A549 treated with RU486 at 1 μM for 4 hours (cell line): ENCODE measurements around the gene PTPRM. TPM values are rescaled to one million over a fixed set of nuclear protein-coding genes. Genes with fewer than 3 reads are reported as not detected.

ENCODE experiments used
- total RNA-seq: library from RNA; stranded (reverse); fragments of 200-300 nt; extraction: Qiagen RNA extraction; gene quantifications from 5 replicates; pipeline ENCODE4 v1.2.3, GENCODE V29; 2022; ENCODE audit warnings: low read depth

Gene PTPRM
- total RNA-seq: 25.4 to 32.4 TPM (median 28.9 TPM) in 5 replicates

DNA sequence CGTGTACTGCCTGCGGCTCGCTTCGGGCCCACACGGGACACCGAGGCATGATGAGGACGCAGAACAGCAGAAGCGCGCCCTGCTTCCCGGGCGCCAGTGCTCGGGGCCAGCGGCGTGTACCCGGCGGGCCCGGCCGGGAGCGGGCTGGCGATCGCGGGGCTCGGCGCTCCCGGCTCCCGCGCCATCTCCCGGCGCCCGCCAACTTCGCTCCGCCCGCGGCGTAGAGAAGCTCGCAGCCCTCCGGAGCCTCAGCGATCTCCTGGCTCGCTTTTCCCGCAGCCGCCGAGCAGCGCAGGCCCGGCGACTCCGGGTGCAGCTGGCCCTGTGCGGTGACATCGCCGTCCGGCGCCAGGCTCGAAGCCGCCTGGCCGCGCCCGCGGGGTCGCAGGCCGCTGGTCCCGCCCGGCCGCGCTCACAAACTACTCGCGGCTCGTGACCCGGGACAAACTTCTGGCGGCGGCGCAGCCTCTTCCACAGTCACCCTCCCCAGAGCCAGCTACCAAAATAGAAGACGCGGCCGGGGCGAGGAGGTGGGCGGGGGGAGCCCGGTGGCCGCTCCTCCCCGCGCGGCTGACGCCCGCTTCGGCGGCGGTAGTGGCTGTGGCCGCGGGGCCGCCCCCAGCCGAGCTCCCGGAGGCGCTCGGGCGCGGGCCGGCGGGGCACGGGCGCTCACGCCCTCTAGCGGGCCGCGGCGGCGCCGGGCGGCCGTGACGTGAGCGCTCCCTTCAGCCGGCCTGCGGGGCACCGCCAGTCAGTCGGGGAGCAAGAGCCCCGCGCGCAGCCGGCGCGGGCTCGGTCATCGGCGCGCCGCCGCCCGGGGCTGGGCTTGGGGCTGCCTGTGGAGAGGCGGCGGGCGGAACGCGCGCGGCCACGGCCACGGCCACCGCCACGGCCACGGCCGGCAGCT lies at the start of gene PTPRM:
PTPRM (plus strand) TSS at position 750 of the 907 bp plus-strand sequence. CDS start 503 bp downstream, outside the sequence.

